Neutrophil (primary cell): ENCODE measurements around the gene HLA-DQB1.

Experiments used
- H3K27ac ChIP-seq: fragments of 200-600 bp; sonication (generic); 2 replicates; pipeline ENCODE4 v1.5.1; 2016; ENCODE audit warnings: mild to moderate bottlenecking, moderate library complexity
- H3K27me3 ChIP-seq: fragments of 200-600 bp; sonication (generic); 2 replicates; pipeline ENCODE4 v1.6.0; 2016; ENCODE audit warnings: mild to moderate bottlenecking
- H3K36me3 ChIP-seq: fragments of 200-600 bp; sonication (generic); 2 replicates; pipeline ENCODE4 v1.5.1; 2017
- H3K4me1 ChIP-seq, 2 experiments: fragments of 200-600 bp in 1 of 2; sonication (generic) in 1 of 2; 1 replicate in 1 of 2; 2 replicates in 1 of 2; pipeline versions ENCODE4 v1.5.1 to v1.6.1; 2013 to 2016; ENCODE audit warnings: low read depth in 1 of 2, low read length in 1 of 2, mild to moderate bottlenecking in 1 of 2, moderate library complexity in 1 of 2; ENCODE audit not compliant: control insufficient read depth in 1 of 2, insufficient read depth in 1 of 2
- H3K4me3 ChIP-seq, 2 experiments: fragments of 200-600 bp in 1 of 2; sonication (generic) in 1 of 2; 1 replicate in 1 of 2; 2 replicates in 1 of 2; pipeline ENCODE4 v1.5.1; 2013 to 2016; ENCODE audit warnings: low read depth in 1 of 2, low read length in 1 of 2, mild to moderate bottlenecking in 1 of 2, moderate library complexity in 1 of 2
- H3K9me3 ChIP-seq: fragments of 200-600 bp; sonication (generic); 2 replicates; pipeline ENCODE4 v1.5.1; 2016
- CTCF ChIP-seq: fragments of 200-600 bp; sonication (generic); IDR thresholded peaks from 2 replicates; pipeline ENCODE4 v1.5.1; 2016; ENCODE audit warnings: antibody characterized with exemption

Gene HLA-DQB1

GRCh38 chr6:32627831-32628230, 38.6 kb downstream of the HLA-DQB1 start:
- peaks cover 11% of the 10 kb centered on the region in 2 experiments for H3K4me1 ChIP-seq
- no peak overlapping the region for H3K4me3 ChIP-seq
- H3K9me3 ChIP-seq = no peaks in the 10 kb centered on the region
- H3K36me3 ChIP-seq = no peaks in the 10 kb centered on the region
- H3K27ac ChIP-seq = no peak overlapping the region
- H3K27me3 ChIP-seq = peaks cover 4% of the 10 kb centered on the region
- TF ChIP-seq CTCF = no peak

DNA sequence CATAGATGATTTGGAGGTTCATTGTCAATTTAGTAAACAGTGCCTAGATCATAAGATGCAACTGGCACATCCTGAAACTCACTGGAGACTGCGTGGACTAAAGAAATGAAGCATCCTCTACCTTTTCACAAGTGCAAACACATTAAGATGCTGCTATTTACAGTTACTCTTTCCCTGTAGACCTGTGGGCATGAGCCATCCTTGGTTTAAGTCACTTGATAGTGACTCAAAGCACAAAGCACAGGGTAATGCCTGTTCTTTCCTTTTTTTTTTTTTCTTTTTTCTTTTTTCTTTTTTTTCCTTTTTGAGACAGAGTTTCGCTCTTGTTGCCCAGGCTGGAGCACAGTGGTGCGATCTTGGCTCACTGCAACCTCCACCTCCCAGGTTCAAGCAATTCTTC, 39.2 kb downstream of the HLA-DQB1 start:
- Histone ChIP-seq H3K9me3 (no peaks in the 10 kb centered on the region), H3K36me3 (no peaks in the 10 kb centered on the region), H3K27ac (no peak overlapping the region), H3K4me1 (peaks cover 17% of the 10 kb centered on the region in 2 experiments), H3K4me3 (no peak overlapping the region), H3K27me3 (peaks cover 4% of the 10 kb centered on the region)
- TF ChIP-seq CTCF = no peak

DNA sequence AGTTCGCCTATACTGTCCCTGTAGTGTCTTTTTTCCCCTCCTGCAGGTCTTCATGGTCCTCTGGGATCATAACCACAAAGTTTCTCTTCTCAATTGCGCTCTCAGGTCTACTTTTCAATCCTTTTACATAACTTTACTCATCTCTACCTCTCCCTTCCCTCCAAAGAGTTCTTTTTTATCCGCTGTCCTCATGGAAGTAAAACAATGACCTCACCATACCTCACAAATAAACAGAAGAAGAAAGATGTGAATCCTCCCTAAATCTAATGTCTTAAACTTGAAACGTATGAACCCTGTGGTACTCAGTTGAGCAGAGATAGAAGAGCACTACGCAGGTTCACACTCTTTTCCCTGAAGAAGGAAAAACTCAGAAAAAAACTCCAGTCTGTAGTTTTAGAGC, 41.3 kb downstream of the HLA-DQB1 start:
- Histone ChIP-seq H3K4me3 (no peak overlapping the region), H3K27ac (no peak overlapping the region), H3K27me3 (peaks cover 12% of the 10 kb centered on the region), H3K4me1 (peaks cover 19 to 20% of the 10 kb centered on the region in 2 experiments), H3K36me3 (no peaks in the 10 kb centered on the region), H3K9me3 (no peaks in the 10 kb centered on the region)
- no peak for TF ChIP-seq CTCF

DNA sequence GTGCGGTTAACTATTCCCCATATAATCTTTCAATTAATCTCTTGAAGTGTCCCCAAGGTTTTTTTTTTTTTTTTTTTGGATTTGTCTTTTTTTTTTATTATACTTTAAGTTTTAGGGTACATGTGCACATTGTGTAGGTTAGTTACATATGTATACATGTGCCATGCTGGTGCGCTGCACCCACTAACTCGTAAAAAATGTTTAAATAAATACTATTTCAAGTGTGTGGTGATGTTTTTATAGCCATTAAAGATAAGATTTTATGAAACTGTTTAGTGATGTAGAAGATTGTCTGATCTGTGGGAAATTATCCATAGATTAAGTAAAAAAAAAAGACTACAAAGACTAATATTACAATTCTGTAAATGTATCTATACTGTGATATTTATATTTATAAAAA, 41.9 kb downstream of the HLA-DQB1 start:
- H3K27ac ChIP-seq = no peak overlapping the region
- H3K4me3 ChIP-seq = no peak overlapping the region
- H3K4me1 ChIP-seq = peaks cover 19 to 20% of the 10 kb centered on the region in 2 experiments
- H3K9me3 ChIP-seq = no peaks in the 10 kb centered on the region
- H3K27me3 ChIP-seq = peaks cover 12% of the 10 kb centered on the region
- H3K36me3 ChIP-seq = no peaks in the 10 kb centered on the region
- TF ChIP-seq CTCF = no peak

GRCh38 chr6:32623693-32624092, 42.8 kb downstream of the HLA-DQB1 start:
- Histone ChIP-seq H3K4me1 (peaks cover 19 to 20% of the 10 kb centered on the region in 2 experiments), H3K4me3 (no peak overlapping the region), H3K27me3 (peaks cover 15% of the 10 kb centered on the region), H3K9me3 (no peaks in the 10 kb centered on the region), H3K36me3 (no peaks in the 10 kb centered on the region), H3K27ac (peak overlapping the region; percentile 64)
- no peak for TF ChIP-seq CTCF
